ENCODE results near the gene THBS4.

DNA sequence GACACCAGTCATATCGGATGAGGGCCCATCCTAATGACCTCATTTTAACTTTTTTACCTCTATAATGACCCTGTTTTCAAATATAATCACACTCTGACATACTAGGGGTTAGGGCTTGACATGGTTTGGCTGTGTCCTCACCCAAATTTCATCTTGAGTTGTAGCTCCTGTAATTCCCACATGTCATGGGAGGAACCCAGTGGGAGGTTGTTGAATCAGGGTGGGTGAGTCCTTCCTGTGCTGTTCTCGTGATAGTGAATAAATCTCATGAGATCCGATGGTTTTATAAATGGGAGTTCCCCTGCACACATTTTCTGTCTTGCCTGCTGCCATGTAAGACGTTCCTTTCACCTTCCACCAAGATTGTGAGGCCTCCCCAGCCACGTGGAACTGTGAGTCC is 71.8 kb downstream of the THBS4 start:
- TF ChIP-seq, protein P1, sequence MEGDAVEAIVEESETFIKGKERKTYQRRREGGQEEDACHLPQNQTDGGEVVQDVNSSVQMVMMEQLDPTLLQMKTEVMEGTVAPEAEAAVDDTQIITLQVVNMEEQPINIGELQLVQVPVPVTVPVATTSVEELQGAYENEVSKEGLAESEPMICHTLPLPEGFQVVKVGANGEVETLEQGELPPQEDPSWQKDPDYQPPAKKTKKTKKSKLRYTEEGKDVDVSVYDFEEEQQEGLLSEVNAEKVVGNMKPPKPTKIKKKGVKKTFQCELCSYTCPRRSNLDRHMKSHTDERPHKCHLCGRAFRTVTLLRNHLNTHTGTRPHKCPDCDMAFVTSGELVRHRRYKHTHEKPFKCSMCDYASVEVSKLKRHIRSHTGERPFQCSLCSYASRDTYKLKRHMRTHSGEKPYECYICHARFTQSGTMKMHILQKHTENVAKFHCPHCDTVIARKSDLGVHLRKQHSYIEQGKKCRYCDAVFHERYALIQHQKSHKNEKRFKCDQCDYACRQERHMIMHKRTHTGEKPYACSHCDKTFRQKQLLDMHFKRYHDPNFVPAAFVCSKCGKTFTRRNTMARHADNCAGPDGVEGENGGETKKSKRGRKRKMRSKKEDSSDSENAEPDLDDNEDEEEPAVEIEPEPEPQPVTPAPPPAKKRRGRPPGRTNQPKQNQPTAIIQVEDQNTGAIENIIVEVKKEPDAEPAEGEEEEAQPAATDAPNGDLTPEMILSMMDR (IDR thresholded peaks at IDR 0.05; ENCODE audit: low read depth, low read length) = no peak
- no peak for TF ChIP-seq EZH2phosphoT487 (IDR thresholded peaks at IDR 0.05; ENCODE audit: low read depth)

Measured in OCI-LY3 (cell line).